Ramos (cell line): Measurements from ENCODE around the gene CD244.
"Not testable (repeated sequence)": the region's sequence is repeated elsewhere in the genome, so short reads cannot be mapped to it uniquely, and the experiment has no call there.

Experiments
- in situ Hi-C: fragments of 300-500 bp; cut with MboI; formaldehyde crosslinking; loops from one replicate; pipeline ENCODE4 v1.14.3; 2022; ENCODE audit warnings: low sequenced_read_pairs; ENCODE audit not compliant: unreplicated experiment

CD244 gene

DNA sequence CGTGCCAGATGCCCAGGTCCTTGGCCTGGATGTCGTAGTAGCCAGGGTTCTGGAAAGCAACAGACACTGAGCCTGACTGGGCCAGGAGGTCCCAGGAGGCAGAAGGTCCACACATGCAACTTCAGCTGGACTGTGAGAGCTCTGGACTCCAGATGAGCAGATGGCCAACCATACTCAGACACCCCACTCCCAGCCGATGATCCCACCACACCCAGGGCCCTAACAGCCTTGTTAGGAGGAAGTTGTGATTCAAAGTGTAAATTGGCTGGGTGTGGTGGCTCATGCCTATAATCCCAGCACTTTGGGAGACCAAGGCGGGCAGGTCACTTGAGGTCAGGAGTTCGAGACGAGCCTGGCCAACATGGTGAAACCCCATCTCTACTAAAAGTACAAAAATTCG is 18.6 kb upstream of the CD244 start:
- in situ Hi-C loops, result not testable (repeated sequence)

- in situ Hi-C loops, result no loop called here
Measured at GRCh38 chr1:160880216-160880615, 17.5 kb upstream of the CD244 start.

DNA sequence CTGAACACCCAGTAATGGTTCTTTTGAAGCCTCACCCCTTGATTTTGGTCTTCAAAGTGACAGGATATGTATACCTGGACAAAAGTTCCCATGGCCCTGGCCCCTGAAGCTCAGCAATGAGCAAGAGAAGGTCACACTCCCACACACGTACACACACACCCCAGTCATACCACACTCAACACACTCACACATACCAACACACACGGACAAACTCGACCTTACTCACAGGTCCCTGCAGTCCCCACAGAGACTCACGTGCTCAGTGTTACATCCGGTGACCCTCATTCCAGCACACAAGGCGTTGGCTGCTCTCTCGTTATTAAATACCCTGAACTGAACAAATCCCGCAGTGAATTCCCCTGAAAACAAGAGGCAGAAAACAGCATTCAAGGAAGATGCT is 16.4 kb upstream of the CD244 start:
- in situ Hi-C loops, result no loop called here

GRCh38 chr1:160877221-160877620 is 14.5 kb upstream of the CD244 start:
- in situ Hi-C loops, result no loop called here

GRCh38 chr1:160876311-160876710 is 13.6 kb upstream of the CD244 start:
- in situ Hi-C loops, result no loop called here

- in situ Hi-C loops, result not testable (repeated sequence)
Measured at GRCh38 chr1:160875591-160875990, 12.9 kb upstream of the CD244 start.

DNA sequence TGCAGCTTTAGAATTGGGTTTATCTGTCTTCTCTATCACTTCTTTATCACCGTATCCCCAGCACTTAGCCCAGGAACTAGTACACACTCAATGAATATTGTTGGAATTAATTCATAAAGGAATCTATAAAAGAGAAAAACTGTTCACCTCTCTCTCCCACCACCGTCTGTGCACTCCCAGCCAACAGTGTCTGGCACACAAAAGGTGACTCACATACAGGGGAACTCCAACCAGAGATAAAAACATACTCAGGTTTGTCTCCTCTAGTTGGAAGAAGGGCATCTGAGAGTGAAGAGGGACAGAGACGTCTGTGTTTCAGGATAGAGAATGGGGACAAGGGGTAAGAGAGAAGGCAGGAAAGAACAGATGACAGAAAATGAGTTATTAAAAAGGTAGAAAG is 12.2 kb upstream of the CD244 start:
- in situ Hi-C loops, result no loop called here

DNA sequence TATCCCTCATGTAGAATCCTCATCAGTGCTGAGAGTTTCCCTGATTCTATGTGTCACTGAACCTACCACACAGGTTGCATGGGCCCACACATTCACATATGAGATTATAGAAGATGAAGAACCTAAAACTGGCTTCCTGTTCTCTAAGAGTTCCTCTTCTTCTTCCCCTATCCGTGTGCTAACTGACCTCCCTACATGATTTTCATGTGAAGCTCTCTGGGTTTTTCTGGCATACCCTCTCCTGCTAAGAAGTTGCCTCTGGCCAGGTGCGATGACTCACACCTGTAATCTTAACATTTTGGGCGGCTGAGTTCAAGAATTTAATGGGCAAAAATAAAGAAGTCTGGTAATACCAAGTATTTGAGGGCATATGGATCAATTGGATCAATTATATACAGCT is 5.5 kb upstream of the CD244 start:
- in situ Hi-C loops, result no loop called here

GRCh38 chr1:160867651-160868050 is 5.0 kb upstream of the CD244 start:
- in situ Hi-C loops, result not testable (repeated sequence)

DNA sequence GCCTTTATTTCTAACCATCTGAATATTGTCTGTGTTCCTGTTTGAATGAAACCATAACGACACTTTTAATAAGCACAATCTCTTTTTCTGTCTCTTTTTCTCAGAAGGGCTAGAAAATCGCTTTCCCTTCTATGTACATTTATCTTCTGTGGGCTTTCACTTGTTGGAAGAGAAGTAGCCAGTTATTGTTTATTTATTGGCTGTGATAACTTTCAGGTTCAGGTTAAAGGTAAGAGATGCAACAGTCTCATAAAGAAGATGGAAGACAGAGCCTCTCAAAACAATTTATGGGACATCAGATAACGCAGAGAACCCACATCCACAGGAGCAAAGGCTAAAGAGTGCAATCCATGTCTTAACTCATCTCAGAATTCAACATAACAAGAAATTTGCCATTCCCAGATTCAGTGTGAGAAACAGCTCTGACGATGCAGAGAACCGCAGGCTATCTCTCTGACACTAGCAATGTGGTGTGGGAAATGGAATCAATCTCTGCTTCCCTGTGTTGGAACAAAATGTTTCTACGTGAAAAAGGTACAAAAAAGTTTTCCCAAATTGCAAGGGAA is 4.1 kb upstream of the CD244 start:
- in situ Hi-C loops, result no loop called here

DNA sequence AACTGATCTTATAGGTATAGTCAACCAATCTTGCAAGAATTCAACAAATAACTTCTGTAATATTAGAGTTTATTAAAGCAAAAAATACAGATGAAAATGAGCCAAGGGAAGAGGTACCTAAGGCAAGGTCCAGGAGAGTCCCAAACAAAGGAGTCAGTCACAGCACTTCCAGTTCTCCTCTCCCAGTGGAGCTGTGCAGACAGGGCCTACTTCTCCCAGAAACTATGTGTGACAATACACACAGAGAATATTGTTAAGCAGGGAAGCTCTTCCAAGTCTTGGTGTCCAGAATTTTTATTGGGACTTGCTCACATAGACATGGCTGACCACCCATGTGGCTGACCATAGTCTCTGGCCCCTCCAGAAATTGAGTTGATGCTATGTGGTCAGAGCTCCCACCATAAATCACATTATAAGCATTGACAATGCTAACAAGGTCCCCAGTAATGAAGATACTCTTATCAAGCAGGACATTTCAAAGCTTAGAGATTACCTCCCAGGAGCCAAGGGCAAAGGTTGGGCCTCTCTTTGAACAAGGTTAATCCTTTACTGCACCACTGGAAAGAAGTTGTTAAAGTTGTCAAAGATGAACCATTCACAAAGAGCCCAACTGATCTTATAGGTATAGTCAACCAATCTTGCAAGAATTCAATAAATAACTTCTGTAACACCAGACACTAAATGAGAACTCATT is 3.5 kb upstream of the CD244 start:
- in situ Hi-C loops, result no loop called here

- in situ Hi-C loops, result no loop called here
Measured at GRCh38 chr1:160865337-160865736, 2.6 kb upstream of the CD244 start.

DNA sequence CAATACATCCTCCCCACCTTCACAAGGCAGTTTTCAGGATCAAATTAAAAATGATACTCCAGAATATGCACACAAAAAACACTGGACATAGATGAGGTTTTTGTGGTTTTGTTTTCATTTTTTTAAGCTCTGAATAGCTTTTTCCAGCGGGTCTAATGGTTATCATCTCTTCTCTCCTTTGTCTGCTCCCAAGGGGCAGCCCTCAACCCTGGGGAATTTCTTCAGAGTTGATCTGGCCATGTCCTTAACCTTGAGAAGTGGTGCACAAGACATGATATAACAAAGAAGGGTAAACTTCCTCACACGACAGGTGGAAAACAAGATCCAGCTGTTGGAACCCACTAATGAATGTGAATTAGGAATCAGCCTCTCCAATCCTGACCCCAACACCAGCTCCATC is 1.5 kb upstream of the CD244 start:
- in situ Hi-C loops, result no loop called here

- in situ Hi-C loops, result no loop called here
Measured at GRCh38 chr1:160863774-160864131, 1.1 kb upstream of the CD244 start.

DNA sequence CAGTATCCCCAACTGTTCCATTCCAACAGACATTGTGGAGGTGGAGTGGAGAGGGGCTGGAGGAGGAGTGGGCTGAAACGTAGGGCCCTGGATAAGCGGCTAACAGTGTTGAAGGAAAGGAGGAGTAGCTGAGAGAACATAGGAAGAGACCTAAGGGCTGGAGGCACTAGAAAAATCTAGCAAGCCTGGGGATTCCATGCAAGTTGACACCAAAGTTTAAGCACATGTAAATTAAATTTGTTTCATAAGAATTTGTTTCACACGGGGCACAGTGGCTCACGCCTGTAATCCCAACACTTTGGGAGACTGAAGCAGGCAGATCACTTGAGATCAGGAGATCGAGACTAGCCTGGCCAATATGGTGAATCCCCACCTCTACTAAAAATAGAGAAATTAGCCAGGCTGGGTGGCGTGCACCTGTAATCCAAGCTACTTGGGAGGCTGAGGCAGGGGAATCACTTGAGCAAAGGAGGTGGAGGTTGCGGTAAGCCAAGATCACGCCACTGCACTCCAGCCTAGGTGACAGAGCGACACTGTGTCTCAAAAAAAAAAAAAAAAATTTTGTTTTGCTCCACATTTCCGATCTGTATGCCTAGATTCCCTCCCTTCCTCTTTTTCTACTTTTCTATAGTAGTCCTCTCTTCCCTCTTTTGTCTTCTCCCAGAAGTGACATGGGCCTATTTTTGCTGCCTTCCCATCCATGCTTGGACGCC is 530 bp upstream of the CD244 start:
- in situ Hi-C loops, result no loop called here

GRCh38 chr1:160860840-160861505 is 1.7 kb downstream of the CD244 start:
- in situ Hi-C loops, result no loop called here

DNA sequence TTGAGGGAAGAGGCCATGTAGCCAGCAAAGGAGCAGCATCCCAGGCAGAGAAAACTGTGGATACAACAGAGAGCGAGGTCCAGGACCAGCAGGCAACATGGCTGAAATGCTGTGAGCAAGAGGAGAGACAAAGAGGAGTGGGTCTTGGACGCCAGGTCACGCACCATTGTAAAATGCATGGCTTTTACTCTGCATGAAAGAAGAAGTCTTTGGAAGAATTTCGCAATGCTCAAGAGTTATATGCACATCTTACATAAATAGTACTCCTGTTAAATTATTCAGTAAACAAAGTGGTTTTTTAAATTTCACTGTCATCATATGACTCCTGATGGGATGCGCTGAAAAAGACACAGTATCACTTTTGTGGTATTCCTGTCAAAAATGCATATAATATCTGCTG is 3.5 kb downstream of the CD244 start:
- in situ Hi-C loops, result no loop called here

- in situ Hi-C loops, result no loop called here
Measured at GRCh38 chr1:160858507-160858906, 4.2 kb downstream of the CD244 start.

DNA sequence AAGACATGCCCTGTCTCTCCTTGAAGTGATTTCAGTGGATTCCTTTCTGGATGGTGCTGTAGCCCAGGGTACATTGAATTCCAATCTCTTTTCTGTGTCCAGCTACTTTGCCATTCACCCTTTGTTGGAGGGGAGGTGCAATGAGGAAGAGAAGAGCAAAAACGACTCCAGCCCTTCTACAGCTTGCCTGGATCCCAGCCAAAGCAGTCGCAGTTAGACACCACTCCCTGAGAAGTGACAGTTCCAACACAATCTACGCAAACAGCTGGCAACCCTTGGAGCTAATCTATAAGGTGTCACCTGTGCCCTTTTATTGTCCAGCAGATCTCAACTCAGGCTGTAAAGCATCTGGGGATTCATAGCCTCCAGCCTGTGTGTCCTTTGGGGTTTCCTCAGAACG is 4.6 kb downstream of the CD244 start:
- in situ Hi-C loops, result no loop called here

DNA sequence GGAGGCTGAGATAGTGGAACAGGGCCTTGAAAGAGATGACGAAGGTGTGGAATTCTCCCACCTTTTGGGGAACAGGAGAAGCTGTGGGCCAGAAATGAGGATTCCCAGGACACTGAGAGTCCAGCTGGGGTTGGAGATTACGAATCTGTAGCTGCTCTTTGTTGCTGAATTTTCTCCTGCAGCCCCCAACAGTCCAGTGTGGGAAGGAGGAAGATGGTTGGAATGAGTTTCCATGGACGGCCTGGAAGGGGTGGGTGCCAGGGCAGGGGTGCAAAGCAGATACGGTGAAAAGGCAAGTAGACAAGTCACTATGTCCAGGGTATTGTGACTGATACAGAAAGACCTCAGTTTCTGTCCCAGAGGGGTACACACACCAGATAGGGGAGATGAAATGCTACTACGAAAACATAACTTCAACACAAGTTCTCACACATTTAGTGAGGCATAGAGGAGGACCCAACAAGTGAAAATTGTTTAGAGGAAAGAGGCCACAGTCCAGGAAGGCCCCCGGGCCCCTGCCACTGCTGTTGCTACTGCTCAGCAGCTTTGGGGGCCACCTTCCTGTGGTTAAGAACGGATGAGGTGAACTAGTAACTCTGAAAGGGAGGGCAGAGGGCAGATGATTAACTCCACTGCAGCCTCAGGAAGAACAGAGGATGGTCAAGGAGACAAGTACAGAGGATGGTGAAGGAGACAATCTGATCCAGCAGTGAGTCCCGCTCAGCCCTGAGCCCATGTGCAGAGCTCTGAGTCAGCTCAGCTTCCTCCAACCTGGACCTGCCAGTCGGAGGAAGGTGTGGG is 7.3 kb downstream of the CD244 start:
- in situ Hi-C loops, result no loop called here

DNA sequence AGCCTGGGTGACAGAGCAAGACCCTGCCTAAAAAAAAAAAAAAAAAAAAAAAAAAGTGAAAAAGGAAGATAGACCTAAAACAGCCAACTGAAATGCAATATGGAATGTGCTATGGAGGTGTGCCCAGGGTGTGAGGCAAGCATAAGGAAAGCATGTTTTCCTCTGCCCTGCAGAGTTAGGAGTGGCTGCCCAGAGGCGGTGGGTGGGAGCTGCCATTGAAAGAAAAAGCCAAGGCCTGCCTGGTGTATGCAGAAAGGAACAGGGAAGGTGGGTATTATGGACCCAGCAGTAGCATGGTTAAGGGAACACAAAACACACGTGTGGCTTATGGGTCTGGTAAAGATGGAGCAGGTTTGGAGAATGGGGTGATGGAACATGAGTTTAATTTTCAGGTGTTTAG is 8.9 kb downstream of the CD244 start:
- in situ Hi-C loops, result no loop called here
